H1 (cell line): ENCODE results near the gene ASXL3. TPM values are rescaled to one million over a fixed set of nuclear protein-coding genes. Genes with fewer than 3 reads are reported as not detected.

Source experiments
- CHD1 ChIP-seq: IDR thresholded peaks from 2 replicates; pipeline ENCODE4 v1.6.1; 2012; ENCODE audit warnings: low read depth, low read length, improper control_type of control experiment
- MAFK ChIP-seq: IDR thresholded peaks from 2 replicates; pipeline ENCODE4 v1.6.1; 2012; ENCODE audit warnings: low read depth, mild to moderate bottlenecking, improper control_type of control experiment, low read length
- POU5F1 ChIP-seq: IDR thresholded peaks from 2 replicates; pipeline ENCODE4 v1.6.1; 2011; ENCODE audit warnings: low read depth, mild to moderate bottlenecking, low read length, moderate library complexity
- RNF2 ChIP-seq: fragments of 200-900, 300-1000 bp; sonication (generic); IDR thresholded peaks from 2 replicates; pipeline ENCODE4 v1.7.1; 2016; ENCODE audit warnings: borderline replicate concordance, low read depth, mild to moderate bottlenecking, antibody characterized with exemption, low read length; ENCODE audit not compliant: poor library complexity, severe bottlenecking; ENCODE audit errors: missing control alignments
- TCF12 ChIP-seq: IDR thresholded peaks from 2 replicates; pipeline ENCODE4 v1.6.1; 2011; ENCODE audit warnings: low read depth, mild to moderate bottlenecking, low read length
- TEAD4 ChIP-seq: IDR thresholded peaks from 2 replicates; pipeline ENCODE4 v1.6.1; 2012; ENCODE audit warnings: low read depth, low read length, inconsistent platforms, mixed read lengths
- polyA plus RNA-seq, 7 experiments: library from polyadenylated mRNA; depleted of rRNA in 3 of 7; stranded (reverse) in 5 of 7; unstranded in 2 of 7; fragments of >200 nt in 5 of 7; fragments of 200-250 nt in 2 of 7; gene quantifications; 1 replicate in 5 of 7; 2 replicates in 1 of 7; 4 replicates in 1 of 7; pipeline versions ENCODE4 v1.2.1 to v1.2.3, GENCODE V29; 2011 to 2013; ENCODE audit warnings: missing spikeins in 2 of 7, mixed read lengths in 2 of 7
- total RNA-seq: library from RNA; stranded (reverse); fragmentation: NEBNext Ultra II Directional; extraction: Animal tissue kit (Norgen Biotek cat#: 25700); gene quantifications from 2 replicates; pipeline ENCODE4 v1.2.1, GENCODE V29; 2021
- TF ChIP-seq, protein P1 (sequence below): IDR thresholded peaks from 2 replicates; pipeline ENCODE4 v1.6.1; 2012; ENCODE audit warnings: inconsistent platforms

ASXL3 gene
- total and polyA plus RNA-seq, 2 of the 8 experiments (the other 6 are each of a cell fraction or from before 2014, with no cell fraction given) = 0.08 to 1.3 TPM

DNA sequence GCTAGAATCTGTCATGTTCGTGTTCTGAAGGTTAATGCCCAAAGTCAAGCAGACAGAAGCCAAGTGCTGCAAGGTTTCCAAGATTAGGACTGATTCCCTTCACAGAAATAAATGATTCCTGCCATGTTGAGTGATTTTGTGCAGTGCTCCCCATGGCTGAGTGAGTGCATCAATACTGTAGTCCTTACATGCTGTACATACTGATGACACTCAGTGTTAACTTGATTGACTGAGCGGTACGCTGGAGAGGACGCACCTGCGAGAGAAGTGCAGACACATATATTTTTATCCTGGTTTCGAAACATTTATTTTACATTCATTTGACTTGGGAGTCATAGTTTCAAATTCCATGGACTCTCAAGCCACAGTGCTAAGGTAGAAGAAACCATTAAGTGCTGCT is 92.0 kb downstream of the ASXL3 start (continued):
- TF ChIP-seq, protein P1, sequence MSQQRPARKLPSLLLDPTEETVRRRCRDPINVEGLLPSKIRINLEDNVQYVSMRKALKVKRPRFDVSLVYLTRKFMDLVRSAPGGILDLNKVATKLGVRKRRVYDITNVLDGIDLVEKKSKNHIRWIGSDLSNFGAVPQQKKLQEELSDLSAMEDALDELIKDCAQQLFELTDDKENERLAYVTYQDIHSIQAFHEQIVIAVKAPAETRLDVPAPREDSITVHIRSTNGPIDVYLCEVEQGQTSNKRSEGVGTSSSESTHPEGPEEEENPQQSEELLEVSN = no peak
- TF ChIP-seq RNF2 (no peak), TEAD4 (no peak), MAFK (no peak), TCF12 (no peak), POU5F1 (no peak), CHD1 (no peak)
- TF ChIP-seq, all 59 proteins: peak for 0
